BLaER1 treated with 17β-estradiol and CSF1 and Interleukin-3, amounts not matched to agents 10 nM and 100 nM (cell line): Measurements from ENCODE around the gene PRICKLE4.

Source experiments
- H3K27ac ChIP-seq, 11 experiments: shearing (Covaris generic); formaldehyde crosslinking; 2 replicates each; pipeline ENCODE4 v1.8.1; 2022
- H3K27me3 ChIP-seq, 11 experiments: shearing (Covaris generic); formaldehyde crosslinking; 2 replicates each; pipeline ENCODE4 v1.8.1; 2022
- H3K36me3 ChIP-seq, 11 experiments: shearing (Covaris generic); formaldehyde crosslinking; 2 replicates each; pipeline ENCODE4 v1.8.1; 2022
- H3K4me1 ChIP-seq, 10 experiments: shearing (Covaris generic); formaldehyde crosslinking; 2 replicates each; pipeline ENCODE4 v1.8.1; 2022
- H3K4me2 ChIP-seq, 11 experiments: shearing (Covaris generic); formaldehyde crosslinking; 2 replicates each; pipeline ENCODE4 v1.8.1; 2022
- H3K4me3 ChIP-seq, 10 experiments: shearing (Covaris generic); formaldehyde crosslinking; 2 replicates each; pipeline ENCODE4 v1.8.1; 2022
- H3K9ac ChIP-seq, 11 experiments: shearing (Covaris generic); formaldehyde crosslinking; 2 replicates each; pipeline ENCODE4 v1.8.1; 2022
- H3K9me3 ChIP-seq, 11 experiments: shearing (Covaris generic); formaldehyde crosslinking; replicated peaks in 1 of 11; 2 replicates each; pipeline ENCODE4 v1.8.1; 2022
- H4K20me1 ChIP-seq, 11 experiments: shearing (Covaris generic); formaldehyde crosslinking; 2 replicates each; pipeline ENCODE4 v1.8.1; 2022
- Cebpa-rat ChIP-seq, 11 experiments: shearing (Covaris generic); IDR thresholded peaks; 2 replicates each; pipeline ENCODE4 v1.8.1; 2022

Gene PRICKLE4

GRCh38 chr6:41780551-41781365 lies at the start of gene PRICKLE4:
Gene PRICKLE4 (plus strand): TSS chr6:41780782. CDS start chr6:41783474, 2,692 bp downstream.
- Histone ChIP-seq H3K27me3 (peaks cover 0 to 7% (median 0%) of the 10 kb centered on the region in 11 experiments; a peak in 3 of 22 replicates), H3K4me1 (peaks cover 49 to 69% (median 59%) of the 10 kb centered on the region in 10 experiments), H3K9ac (peak within 1 kb of the TSS; percentile 73 to 84 (median 82)), H3K4me2 (peak within 1 kb of the TSS; percentile 96 to 100 (median 98)), H4K20me1 (peaks cover 0 to 12% (median 0%) of the 10 kb centered on the region in 11 experiments; a peak in 3 of 22 replicates), H3K36me3 (peaks cover 0 to 11% (median 4%) of the 10 kb centered on the region in 11 experiments; a peak in 9 of 22 replicates), H3K27ac (peak within 1 kb of the TSS; percentile 37 to 75 (median 60); a peak in 19 of 22 replicates), H3K9me3 (no peaks in the 10 kb centered on the region), H3K4me3 (peak within 1 kb of the TSS; percentile 67 to 79 (median 73))
- TF ChIP-seq Cebpa-rat (IDR thresholded peaks at IDR 0.05): no peak

GRCh38 chr6:41731561-41732086 lies 49.0 kb upstream of the PRICKLE4 start:
- peak overlapping the region; percentile 81 to 99 (median 95); a peak in 21 of 22 replicates for H3K9ac ChIP-seq
- peaks cover 5 to 68% (median 16%) of the 10 kb centered on the region in 11 experiments; a peak in 15 of 22 replicates for H4K20me1 ChIP-seq
- no peak for TF ChIP-seq Cebpa-rat (IDR thresholded peaks at IDR 0.05)
- peak overlapping the region; percentile 4 to 100 (median 96); a peak in 19 of 22 replicates for H3K27ac ChIP-seq
- peak overlapping the region; percentile 77 to 98 (median 90) for H3K4me3 ChIP-seq
- H3K4me2 ChIP-seq: peak overlapping the region; percentile 96 to 100 (median 99)
- H3K9me3 ChIP-seq: no peaks in the 10 kb centered on the region
- H3K36me3 ChIP-seq: peaks cover 0 to 30% (median 5%) of the 10 kb centered on the region in 11 experiments; a peak in 9 of 22 replicates
- peaks cover 76 to 84% (median 80%) of the 10 kb centered on the region in 10 experiments for H3K4me1 ChIP-seq
- H3K27me3 ChIP-seq: no peaks in the 10 kb centered on the region

GRCh38 chr6:41732149-41732548 lies 48.4 kb upstream of the PRICKLE4 start:
- Histone ChIP-seq H3K9me3 (no peaks in the 10 kb centered on the region), H3K4me1 (peaks cover 71 to 83% (median 75%) of the 10 kb centered on the region in 10 experiments), H3K27me3 (no peaks in the 10 kb centered on the region), H3K9ac (peak overlapping the region; percentile 81 to 99 (median 95)), H3K27ac (peak overlapping the region; percentile 4 to 100 (median 96); a peak in 21 of 22 replicates), H3K4me3 (peak overlapping the region; percentile 77 to 98 (median 90)), H3K36me3 (peaks cover 0 to 30% (median 5%) of the 10 kb centered on the region in 11 experiments; a peak in 9 of 22 replicates), H4K20me1 (peaks cover 5 to 65% (median 16%) of the 10 kb centered on the region in 11 experiments; a peak in 15 of 22 replicates), H3K4me2 (peak overlapping the region; percentile 96 to 100 (median 99))
- no peak for TF ChIP-seq Cebpa-rat (IDR thresholded peaks at IDR 0.05)

- peaks cover 5 to 59% (median 16%) of the 10 kb centered on the region in 11 experiments; a peak in 15 of 22 replicates for H4K20me1 ChIP-seq
- H3K36me3 ChIP-seq: peaks cover 0 to 26% (median 5%) of the 10 kb centered on the region in 11 experiments; a peak in 9 of 22 replicates
- peak overlapping the region; percentile 77 to 98 (median 90) for H3K4me3 ChIP-seq
- H3K9me3 ChIP-seq: no peaks in the 10 kb centered on the region
- TF ChIP-seq Cebpa-rat (IDR thresholded peaks at IDR 0.05): peak in 2 of 11 experiments; percentile 14 to 63; a peak in 2 of 22 replicates
- peak overlapping the region; percentile 44 to 100 (median 96) for H3K27ac ChIP-seq
- H3K27me3 ChIP-seq: no peaks in the 10 kb centered on the region
- H3K4me2 ChIP-seq: peak overlapping the region; percentile 96 to 100 (median 99)
- peak overlapping the region; percentile 81 to 99 (median 95) for H3K9ac ChIP-seq
- peaks cover 65 to 76% (median 69%) of the 10 kb centered on the region in 10 experiments for H3K4me1 ChIP-seq
Observed at GRCh38 chr6:41732591-41733359, 47.8 kb upstream of the PRICKLE4 start.

DNA sequence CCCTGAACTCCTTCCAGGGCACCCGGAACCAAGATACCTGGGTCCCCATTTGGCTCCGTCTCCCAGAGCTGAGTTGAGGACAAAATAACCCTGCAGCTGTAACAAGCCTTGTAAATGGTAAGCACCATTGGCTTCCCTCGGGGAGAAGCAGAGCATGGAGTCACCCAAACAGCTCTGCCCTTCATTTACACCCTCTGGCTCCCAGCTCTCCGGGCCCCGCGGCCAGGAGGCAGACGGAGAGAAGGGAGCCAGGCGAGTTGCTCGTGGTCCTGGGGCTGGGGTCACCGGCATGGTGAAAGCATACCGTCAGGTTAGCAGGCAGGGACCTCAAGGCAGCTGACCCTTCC lies 47.2 kb upstream of the PRICKLE4 start:
- peak overlapping the region; percentile 81 to 99 (median 95) for H3K9ac ChIP-seq
- H3K27ac ChIP-seq: peak overlapping the region; percentile 44 to 100 (median 96)
- no peaks in the 10 kb centered on the region for H3K27me3 ChIP-seq
- H4K20me1 ChIP-seq: peaks cover 5 to 53% (median 16%) of the 10 kb centered on the region in 11 experiments; a peak in 15 of 22 replicates
- peaks cover 0 to 20% (median 4%) of the 10 kb centered on the region in 11 experiments; a peak in 8 of 22 replicates for H3K36me3 ChIP-seq
- H3K4me2 ChIP-seq: peak overlapping the region; percentile 96 to 100 (median 99)
- no peak for TF ChIP-seq Cebpa-rat (IDR thresholded peaks at IDR 0.05)
- no peaks in the 10 kb centered on the region for H3K9me3 ChIP-seq
- H3K4me1 ChIP-seq: peaks cover 59 to 71% (median 64%) of the 10 kb centered on the region in 10 experiments
- peak overlapping the region; percentile 77 to 98 (median 90) for H3K4me3 ChIP-seq

DNA sequence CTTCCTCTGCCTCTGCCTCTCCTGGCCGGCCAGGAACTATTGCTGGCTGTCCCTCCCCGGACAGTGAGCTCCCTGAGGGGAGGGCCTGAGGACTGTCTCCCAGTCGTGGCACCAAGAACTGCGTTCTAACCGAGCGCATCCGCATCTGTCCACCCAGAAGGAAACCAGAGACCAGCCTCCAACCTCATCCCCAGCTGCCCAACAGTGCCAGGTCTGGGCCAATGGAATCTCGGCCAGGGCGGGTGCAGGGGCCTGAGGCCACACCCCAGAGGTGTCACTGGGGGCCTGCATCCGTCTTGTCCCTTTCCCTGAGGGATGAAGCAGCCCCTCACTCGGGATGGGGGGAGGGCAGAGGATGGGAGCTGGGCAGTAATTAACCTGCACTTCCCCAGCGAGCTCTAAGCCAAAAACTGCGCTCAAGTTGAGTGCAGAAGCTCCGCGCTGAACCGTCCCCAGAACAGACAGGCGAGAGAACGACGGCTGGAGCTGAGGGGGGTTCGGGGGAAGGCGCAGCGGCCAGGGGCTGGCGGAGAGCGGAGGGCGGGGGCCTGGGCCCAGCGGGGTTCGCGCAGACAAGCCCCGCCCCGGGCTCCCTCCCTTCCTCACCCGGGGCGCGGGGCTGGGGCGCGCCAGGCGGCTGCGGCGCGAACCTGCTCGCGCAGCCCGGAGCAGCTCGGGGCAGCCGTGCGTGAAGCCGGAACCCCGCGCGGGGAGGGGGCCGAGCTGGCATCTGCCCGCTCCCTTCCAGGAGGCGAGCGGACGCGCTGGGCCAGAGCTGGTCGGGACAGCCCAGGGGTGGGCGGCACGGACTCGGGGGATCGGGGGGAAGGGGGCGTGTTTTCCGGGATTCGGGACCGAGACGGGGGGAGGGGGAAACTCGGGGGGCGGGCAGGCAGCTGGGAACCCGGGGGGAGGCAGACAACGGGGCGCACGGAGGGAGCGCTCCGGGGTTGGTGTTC lies 46.6 kb upstream of the PRICKLE4 start:
- no peaks in the 10 kb centered on the region for H3K27me3 ChIP-seq
- peaks cover 0 to 15% (median 4%) of the 10 kb centered on the region in 11 experiments; a peak in 5 of 22 replicates for H3K36me3 ChIP-seq
- H3K4me1 ChIP-seq: peaks cover 53 to 64% (median 57%) of the 10 kb centered on the region in 10 experiments
- H3K9me3 ChIP-seq: no peaks in the 10 kb centered on the region
- H4K20me1 ChIP-seq: peaks cover 5 to 47% (median 16%) of the 10 kb centered on the region in 11 experiments; a peak in 15 of 22 replicates
- peak overlapping the region; percentile 96 to 100 (median 99) for H3K4me2 ChIP-seq
- peak overlapping the region; percentile 77 to 98 (median 90) for H3K4me3 ChIP-seq
- peak overlapping the region; percentile 81 to 99 (median 95) for H3K9ac ChIP-seq
- TF ChIP-seq Cebpa-rat (IDR thresholded peaks at IDR 0.05): no peak
- peak overlapping the region; percentile 44 to 100 (median 96) for H3K27ac ChIP-seq

- H3K4me2 ChIP-seq: peak overlapping the region; percentile 34 to 100 (median 99); a peak in 21 of 22 replicates
- TF ChIP-seq Cebpa-rat (IDR thresholded peaks at IDR 0.05): no peak
Observed at GRCh38 chr6:41734666-41735426, 45.7 kb upstream of the PRICKLE4 start.

More at GRCh38 chr6:41734666-41735426, 45.7 kb upstream of the PRICKLE4 start:
- Histone ChIP-seq H4K20me1 (peaks cover 5 to 39% (median 14%) of the 10 kb centered on the region in 11 experiments; a peak in 15 of 22 replicates), H3K27me3 (no peaks in the 10 kb centered on the region), H3K36me3 (peaks cover 0 to 9% (median 0%) of the 10 kb centered on the region in 11 experiments; a peak in 4 of 22 replicates), H3K9me3 (no peaks in the 10 kb centered on the region), H3K9ac (peak overlapping the region; percentile 87 to 99 (median 95)), H3K27ac (peak overlapping the region; percentile 79 to 100 (median 96)), H3K4me1 (peaks cover 44 to 56% (median 49%) of the 10 kb centered on the region in 10 experiments), H3K4me3 (peak overlapping the region; percentile 77 to 98 (median 90))
